ENCODE results near the gene RAB40B.
"Not testable (repeated sequence)": the region's sequence is repeated elsewhere in the genome, so short reads cannot be mapped to it uniquely, and the experiment has no call there.

The RAB40B gene

GRCh38 chr17:82655038-82655479, 43.4 kb downstream of the RAB40B start:
- ATAC-seq = no peak
- TF ChIP-seq ISL1 (CRISPR knock-in tag; IDR thresholded peaks at IDR 0.05) (no peak), ZNF70 (CRISPR knock-in tag; IDR thresholded peaks at IDR 0.05) (no peak), ZNF565 (CRISPR knock-in tag; conservative IDR thresholded peaks at IDR 0.05; ENCODE audit: low read depth) (no peak), ESRRG (CRISPR knock-in tag; IDR thresholded peaks at IDR 0.05) (no peak), ZFP3 (CRISPR knock-in tag; IDR thresholded peaks at IDR 0.05) (no peak), TCF4 (CRISPR knock-in tag; IDR thresholded peaks at IDR 0.05; ENCODE audit: borderline replicate concordance) (no peak), ZFP30 (CRISPR knock-in tag; IDR thresholded peaks at IDR 0.05) (no peak), TOX (CRISPR knock-in tag; IDR thresholded peaks at IDR 0.05; ENCODE audit: borderline replicate concordance) (no peak), PPARA (CRISPR knock-in tag; IDR thresholded peaks at IDR 0.05; ENCODE audit: borderline replicate concordance) (no peak), PATZ1 (CRISPR knock-in tag; IDR thresholded peaks at IDR 0.05; ENCODE audit: borderline replicate concordance) (no peak), OSR1 (CRISPR knock-in tag; IDR thresholded peaks at IDR 0.05) (no peak)
- TF ChIP-seq, protein P1, sequence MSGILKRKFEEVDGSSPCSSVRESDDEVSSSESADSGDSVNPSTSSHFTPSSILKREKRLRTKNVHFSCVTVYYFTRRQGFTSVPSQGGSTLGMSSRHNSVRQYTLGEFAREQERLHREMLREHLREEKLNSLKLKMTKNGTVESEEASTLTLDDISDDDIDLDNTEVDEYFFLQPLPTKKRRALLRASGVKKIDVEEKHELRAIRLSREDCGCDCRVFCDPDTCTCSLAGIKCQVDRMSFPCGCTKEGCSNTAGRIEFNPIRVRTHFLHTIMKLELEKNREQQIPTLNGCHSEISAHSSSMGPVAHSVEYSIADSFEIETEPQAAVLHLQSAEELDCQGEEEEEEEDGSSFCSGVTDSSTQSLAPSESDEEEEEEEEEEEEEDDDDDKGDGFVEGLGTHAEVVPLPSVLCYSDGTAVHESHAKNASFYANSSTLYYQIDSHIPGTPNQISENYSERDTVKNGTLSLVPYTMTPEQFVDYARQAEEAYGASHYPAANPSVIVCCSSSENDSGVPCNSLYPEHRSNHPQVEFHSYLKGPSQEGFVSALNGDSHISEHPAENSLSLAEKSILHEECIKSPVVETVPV (CRISPR knock-in tag; IDR thresholded peaks at IDR 0.05) = no peak
- TF ChIP-seq, protein P2, sequence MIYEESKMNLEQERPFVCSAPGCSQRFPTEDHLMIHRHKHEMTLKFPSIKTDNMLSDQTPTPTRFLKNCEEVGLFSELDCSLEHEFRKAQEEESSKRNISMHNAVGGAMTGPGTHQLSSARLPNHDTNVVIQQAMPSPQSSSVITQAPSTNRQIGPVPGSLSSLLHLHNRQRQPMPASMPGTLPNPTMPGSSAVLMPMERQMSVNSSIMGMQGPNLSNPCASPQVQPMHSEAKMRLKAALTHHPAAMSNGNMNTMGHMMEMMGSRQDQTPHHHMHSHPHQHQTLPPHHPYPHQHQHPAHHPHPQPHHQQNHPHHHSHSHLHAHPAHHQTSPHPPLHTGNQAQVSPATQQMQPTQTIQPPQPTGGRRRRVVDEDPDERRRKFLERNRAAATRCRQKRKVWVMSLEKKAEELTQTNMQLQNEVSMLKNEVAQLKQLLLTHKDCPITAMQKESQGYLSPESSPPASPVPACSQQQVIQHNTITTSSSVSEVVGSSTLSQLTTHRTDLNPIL (CRISPR knock-in tag; IDR thresholded peaks at IDR 0.05; ENCODE audit: low read depth) = no peak

DNA sequence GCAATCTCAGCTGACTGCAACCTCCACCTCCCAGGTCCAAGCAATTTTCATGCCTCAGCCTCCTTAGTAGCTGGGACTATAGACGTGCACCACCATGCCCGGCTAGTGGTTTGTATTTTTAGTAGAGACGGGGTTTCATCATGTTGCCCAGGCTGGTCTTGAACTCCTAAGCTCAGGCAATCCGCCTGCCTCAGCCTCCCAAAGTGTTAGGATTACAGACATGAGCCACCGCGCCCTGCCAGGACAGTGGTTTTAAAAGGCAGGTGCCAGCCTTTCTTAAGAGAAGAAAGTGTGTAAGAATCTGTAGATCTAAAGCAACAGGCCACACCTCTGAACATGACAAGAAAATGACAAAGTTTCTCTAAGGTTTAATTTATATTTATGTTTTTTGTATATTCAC, 43.9 kb downstream of the RAB40B start:
- not testable (repeated sequence) for ATAC-seq

DNA sequence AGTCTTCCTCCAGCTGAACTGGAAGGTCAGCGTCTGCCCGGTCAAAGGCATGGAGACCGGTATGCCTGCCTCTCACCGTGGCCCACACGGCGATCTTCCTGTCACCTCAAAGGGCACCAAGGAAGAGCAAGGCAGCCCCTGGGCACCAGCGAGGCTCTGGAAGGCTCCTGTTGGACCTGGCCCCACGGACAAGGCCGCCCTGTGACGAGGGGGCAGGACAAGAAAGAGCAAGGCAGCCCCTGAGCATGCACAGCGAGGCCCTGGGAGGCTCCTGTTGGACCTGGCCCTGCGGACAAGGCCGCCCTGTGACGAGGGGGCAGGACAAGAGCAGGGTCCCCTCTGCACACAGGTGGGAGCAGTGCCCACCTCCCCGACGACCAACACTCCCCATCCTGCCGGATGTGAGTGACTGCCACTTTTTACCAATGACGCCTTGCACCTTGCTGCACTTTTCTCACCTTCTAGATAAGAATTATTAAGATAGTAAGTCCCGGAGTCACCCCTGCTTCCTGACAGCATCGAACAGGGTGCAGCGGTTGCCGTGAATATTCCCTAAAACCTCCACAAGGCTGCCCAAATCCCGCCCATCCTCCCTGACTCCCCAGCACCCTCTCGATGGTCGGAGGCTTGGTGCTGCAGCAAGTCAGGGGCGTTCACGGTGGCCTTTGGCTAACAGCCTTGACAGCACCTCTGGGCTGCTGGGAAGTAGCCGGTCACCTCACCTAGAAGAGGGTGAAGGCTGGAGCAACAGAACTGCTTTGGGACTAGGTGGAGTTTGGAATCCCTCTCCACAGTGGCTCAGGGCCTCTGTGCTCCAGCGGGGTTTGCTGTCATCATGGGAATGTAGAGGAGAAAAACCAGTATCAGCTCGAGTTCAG, 44.6 kb downstream of the RAB40B start:
- no peak for ATAC-seq
- TF ChIP-seq PPARA (CRISPR knock-in tag; IDR thresholded peaks at IDR 0.05; ENCODE audit: borderline replicate concordance) (no peak), ZFP3 (CRISPR knock-in tag; IDR thresholded peaks at IDR 0.05) (no peak), ZC3H10 (CRISPR knock-in tag; IDR thresholded peaks at IDR 0.05) (no peak), TCF4 (CRISPR knock-in tag; IDR thresholded peaks at IDR 0.05; ENCODE audit: borderline replicate concordance) (no peak), BACH2 (CRISPR knock-in tag; IDR thresholded peaks at IDR 0.05; ENCODE audit: borderline replicate concordance) (no peak), ZFP30 (CRISPR knock-in tag; IDR thresholded peaks at IDR 0.05) (no peak), PATZ1 (CRISPR knock-in tag; IDR thresholded peaks at IDR 0.05; ENCODE audit: borderline replicate concordance) (no peak), ZNF8 (CRISPR knock-in tag; IDR thresholded peaks at IDR 0.05) (no peak)
- TF ChIP-seq, protein P3, sequence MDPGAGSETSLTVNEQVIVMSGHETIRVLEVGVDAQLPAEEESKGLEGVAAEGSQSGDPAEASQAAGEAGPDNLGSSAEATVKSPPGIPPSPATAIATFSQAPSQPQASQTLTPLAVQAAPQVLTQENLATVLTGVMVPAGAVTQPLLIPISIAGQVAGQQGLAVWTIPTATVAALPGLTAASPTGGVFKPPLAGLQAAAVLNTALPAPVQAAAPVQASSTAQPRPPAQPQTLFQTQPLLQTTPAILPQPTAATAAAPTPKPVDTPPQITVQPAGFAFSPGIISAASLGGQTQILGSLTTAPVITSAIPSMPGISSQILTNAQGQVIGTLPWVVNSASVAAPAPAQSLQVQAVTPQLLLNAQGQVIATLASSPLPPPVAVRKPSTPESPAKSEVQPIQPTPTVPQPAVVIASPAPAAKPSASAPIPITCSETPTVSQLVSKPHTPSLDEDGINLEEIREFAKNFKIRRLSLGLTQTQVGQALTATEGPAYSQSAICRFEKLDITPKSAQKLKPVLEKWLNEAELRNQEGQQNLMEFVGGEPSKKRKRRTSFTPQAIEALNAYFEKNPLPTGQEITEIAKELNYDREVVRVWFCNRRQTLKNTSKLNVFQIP (CRISPR knock-in tag; IDR thresholded peaks at IDR 0.05; ENCODE audit: borderline replicate concordance, low read depth) = no peak
- TF ChIP-seq, protein P4, sequence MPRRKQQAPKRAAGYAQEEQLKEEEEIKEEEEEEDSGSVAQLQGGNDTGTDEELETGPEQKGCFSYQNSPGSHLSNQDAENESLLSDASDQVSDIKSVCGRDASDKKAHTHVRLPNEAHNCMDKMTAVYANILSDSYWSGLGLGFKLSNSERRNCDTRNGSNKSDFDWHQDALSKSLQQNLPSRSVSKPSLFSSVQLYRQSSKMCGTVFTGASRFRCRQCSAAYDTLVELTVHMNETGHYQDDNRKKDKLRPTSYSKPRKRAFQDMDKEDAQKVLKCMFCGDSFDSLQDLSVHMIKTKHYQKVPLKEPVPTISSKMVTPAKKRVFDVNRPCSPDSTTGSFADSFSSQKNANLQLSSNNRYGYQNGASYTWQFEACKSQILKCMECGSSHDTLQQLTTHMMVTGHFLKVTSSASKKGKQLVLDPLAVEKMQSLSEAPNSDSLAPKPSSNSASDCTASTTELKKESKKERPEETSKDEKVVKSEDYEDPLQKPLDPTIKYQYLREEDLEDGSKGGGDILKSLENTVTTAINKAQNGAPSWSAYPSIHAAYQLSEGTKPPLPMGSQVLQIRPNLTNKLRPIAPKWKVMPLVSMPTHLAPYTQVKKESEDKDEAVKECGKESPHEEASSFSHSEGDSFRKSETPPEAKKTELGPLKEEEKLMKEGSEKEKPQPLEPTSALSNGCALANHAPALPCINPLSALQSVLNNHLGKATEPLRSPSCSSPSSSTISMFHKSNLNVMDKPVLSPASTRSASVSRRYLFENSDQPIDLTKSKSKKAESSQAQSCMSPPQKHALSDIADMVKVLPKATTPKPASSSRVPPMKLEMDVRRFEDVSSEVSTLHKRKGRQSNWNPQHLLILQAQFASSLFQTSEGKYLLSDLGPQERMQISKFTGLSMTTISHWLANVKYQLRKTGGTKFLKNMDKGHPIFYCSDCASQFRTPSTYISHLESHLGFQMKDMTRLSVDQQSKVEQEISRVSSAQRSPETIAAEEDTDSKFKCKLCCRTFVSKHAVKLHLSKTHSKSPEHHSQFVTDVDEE (CRISPR knock-in tag; IDR thresholded peaks at IDR 0.05) = no peak
- TF ChIP-seq, protein P1 (CRISPR knock-in tag; IDR thresholded peaks at IDR 0.05) = no peak

All from SK-N-SH treated with all-trans-retinoic acid at 6 μM for 48 hours (cell line).